ENCODE measurements around the gene ANAPC2.

ANAPC2 gene

GRCh38 chr9:137221095-137221505, 32.7 kb upstream of the ANAPC2 start:
- no peak for TF ChIP-seq CTCF (IDR thresholded peaks at IDR 0.05)
- H3K36me3 ChIP-seq = peaks cover 0 to 5% (median 0%) of the 10 kb centered on the region in 3 donors
- intact Hi-C loops (cut with DNase I; ENCODE audit: low total_unique reads) = loop anchor here (5.0 kb wide), 1 partner anchor 34 kb away; the partner anchor contains the start of genes ANAPC2 and SSNA1
- peaks cover 0 to 56% (median 32%) of the 10 kb centered on the region in 4 donors for H3K4me1 ChIP-seq
- H3K4me3 ChIP-seq = peak overlapping the region in 1 of 2 donors; percentile 51
- peaks cover 0 to 8% of the 10 kb centered on the region in 2 donors for H3K27me3 ChIP-seq
- H3K27ac ChIP-seq = no peak overlapping the region
- no peak for DNase-seq
- no peaks in the 10 kb centered on the region for H3K9me3 ChIP-seq

GRCh38 chr9:137220317-137221094, 32.1 kb upstream of the ANAPC2 start:
- H3K4me1 ChIP-seq = peaks cover 0 to 56% (median 32%) of the 10 kb centered on the region in 4 donors
- TF ChIP-seq CTCF (IDR thresholded peaks at IDR 0.05) = no peak
- H3K36me3 ChIP-seq = peaks cover 0 to 11% (median 0%) of the 10 kb centered on the region in 3 donors
- H3K4me3 ChIP-seq = no peak overlapping the region
- H3K27me3 ChIP-seq = peaks cover 0 to 8% of the 10 kb centered on the region in 2 donors
- no peaks in the 10 kb centered on the region for H3K9me3 ChIP-seq
- no peak for DNase-seq
- intact Hi-C loops (cut with DNase I; ENCODE audit: low total_unique reads) = loop anchor here (5.0 kb wide), 1 partner anchor 33 kb away; the partner anchor contains the start of genes ANAPC2 and SSNA1
- no peak overlapping the region for H3K27ac ChIP-seq

GRCh38 chr9:137219757-137220316, 31.5 kb upstream of the ANAPC2 start:
- Histone ChIP-seq H3K27ac (no peak overlapping the region), H3K36me3 (peaks cover 0 to 18% (median 0%) of the 10 kb centered on the region in 3 donors), H3K27me3 (peaks cover 0 to 8% of the 10 kb centered on the region in 2 donors), H3K4me1 (peaks cover 0 to 52% (median 32%) of the 10 kb centered on the region in 4 donors), H3K9me3 (no peaks in the 10 kb centered on the region), H3K4me3 (no peak overlapping the region)
- TF ChIP-seq CTCF (IDR thresholded peaks at IDR 0.05) = no peak
- intact Hi-C loops (cut with DNase I; ENCODE audit: low total_unique reads) = loop anchor here (5.0 kb wide), 1 partner anchor 33 kb away; the partner anchor contains the start of genes ANAPC2 and SSNA1
- no peak for DNase-seq

- no peak for TF ChIP-seq CTCF (IDR thresholded peaks at IDR 0.05)
- Histone ChIP-seq H3K36me3 (peaks cover 0 to 24% (median 0%) of the 10 kb centered on the region in 3 donors), H3K9me3 (no peaks in the 10 kb centered on the region), H3K27me3 (peaks cover 0 to 8% of the 10 kb centered on the region in 2 donors), H3K4me3 (no peak overlapping the region), H3K4me1 (peaks cover 0 to 42% (median 27%) of the 10 kb centered on the region in 4 donors), H3K27ac (no peak overlapping the region)
- intact Hi-C loops (cut with DNase I; ENCODE audit: low total_unique reads) = no loop called here
- DNase-seq = no peak
Measured at GRCh38 chr9:137218754-137219271, 30.5 kb upstream of the ANAPC2 start.

GRCh38 chr9:137218212-137218753, 29.9 kb upstream of the ANAPC2 start:
- no peak overlapping the region for H3K27ac ChIP-seq
- H3K4me3 ChIP-seq = no peak overlapping the region
- peaks cover 0 to 24% (median 0%) of the 10 kb centered on the region in 3 donors for H3K36me3 ChIP-seq
- DNase-seq = no peak
- intact Hi-C loops (cut with DNase I; ENCODE audit: low total_unique reads) = no loop called here
- no peak for TF ChIP-seq CTCF (IDR thresholded peaks at IDR 0.05)
- no peaks in the 10 kb centered on the region for H3K9me3 ChIP-seq
- peaks cover 0 to 8% of the 10 kb centered on the region in 2 donors for H3K27me3 ChIP-seq
- peaks cover 0 to 40% (median 26%) of the 10 kb centered on the region in 4 donors for H3K4me1 ChIP-seq
